GM21529 (cell line): ENCODE measurements around the gene RORC.
"Not testable (repeated sequence)": the region's sequence is repeated elsewhere in the genome, so short reads cannot be mapped to it uniquely, and the experiment has no call there.

Experiments used
- ATAC-seq: cut with Tn5 transposase; IDR thresholded peaks from one replicate; pipeline ENCODE4 v1.9.1; 2021; ENCODE audit not compliant: unreplicated experiment

Gene RORC

GRCh38 chr1:151776665-151777062 is 54.9 kb downstream of the RORC start:
- no peak for ATAC-seq

GRCh38 chr1:151775894-151776664 is 55.5 kb downstream of the RORC start:
- no peak for ATAC-seq

DNA sequence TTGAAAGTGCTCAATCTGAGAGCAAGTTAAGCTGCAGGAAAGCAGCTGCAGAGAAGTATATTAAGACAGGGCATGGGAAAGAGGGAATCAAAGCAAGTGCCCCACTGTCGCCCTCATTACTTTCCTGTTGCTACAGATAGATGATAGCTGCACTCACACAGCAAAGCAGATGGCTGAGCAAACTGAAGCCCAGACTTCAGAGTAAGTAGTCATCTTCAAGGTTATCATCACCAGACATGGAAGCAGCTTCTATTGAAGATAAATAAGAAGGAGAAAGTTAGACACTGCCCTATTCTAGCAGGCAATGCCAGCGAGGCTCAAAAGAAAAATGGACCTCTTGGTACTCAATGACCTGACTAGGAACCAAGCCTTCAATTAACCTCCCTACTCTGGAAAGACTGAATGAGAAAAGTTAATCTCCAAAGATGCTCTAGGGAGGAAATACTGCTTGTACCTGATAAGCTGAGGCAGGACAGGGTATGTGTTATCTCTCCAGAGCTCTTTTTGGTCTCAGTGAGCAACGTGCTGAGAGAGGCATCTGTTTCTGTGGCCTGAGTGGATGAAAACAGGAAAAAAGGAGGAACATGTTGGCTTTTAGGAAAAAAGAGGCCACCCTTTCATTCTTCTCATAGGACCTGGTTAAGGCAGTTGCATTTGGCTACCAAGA is 57.2 kb downstream of the RORC start:
- no peak for ATAC-seq

- ATAC-seq = no peak
Measured at GRCh38 chr1:151773702-151774101, 57.9 kb downstream of the RORC start.

DNA sequence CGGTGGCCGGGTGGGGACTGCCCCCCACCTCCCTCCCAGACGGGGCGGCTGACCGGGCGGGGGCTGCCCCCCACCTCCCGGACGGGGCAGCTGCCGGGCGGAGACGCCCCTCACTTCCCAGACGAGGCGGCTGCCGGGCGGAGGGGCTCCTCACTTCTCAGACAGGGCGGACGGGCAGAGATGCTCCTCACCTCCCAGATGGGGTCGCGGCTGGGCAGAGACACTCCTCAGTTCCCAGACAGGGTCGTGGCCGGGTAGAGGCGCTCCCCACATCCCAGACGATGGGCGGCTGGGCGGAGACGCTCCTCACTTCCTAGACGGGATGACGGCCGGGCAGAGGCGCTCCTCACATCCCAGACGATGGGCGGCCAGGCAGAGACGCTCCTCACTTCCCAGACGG is 62.3 kb downstream of the RORC start:
- ATAC-seq = not testable (repeated sequence)

DNA sequence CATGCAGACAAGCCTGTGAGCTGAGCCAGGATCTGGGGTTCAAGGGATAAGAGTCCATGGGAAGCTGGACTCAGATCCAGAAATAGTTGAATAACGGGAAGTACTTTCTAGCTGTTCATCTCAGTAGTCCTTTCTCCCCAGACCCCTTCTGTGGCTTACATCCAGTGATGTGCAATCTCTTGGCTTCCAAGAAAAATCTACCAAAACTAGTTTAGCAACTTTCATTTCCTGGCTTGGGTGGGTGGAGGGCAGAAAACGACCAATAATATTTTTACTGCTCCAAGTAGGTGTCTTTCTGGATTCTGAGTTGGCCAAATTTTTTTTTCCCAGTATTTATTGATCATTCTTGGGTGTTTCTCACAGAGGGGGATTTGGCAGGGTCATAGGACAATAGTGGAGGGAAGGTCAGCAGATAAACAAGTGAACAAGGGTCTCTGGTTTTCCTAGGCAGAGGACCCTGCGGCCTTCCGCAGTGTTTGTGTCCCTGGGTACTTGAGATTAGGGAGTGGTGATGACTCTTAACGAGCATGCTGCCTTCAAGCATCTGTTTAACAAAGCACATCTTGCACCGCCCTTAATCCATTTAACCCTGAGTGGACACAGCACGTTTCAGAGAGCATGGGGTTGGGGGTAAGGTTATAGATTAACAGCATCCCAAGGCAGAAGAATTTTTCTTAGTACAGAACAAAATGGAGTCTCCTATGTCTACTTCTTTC is 63.1 kb downstream of the RORC start:
- not testable (repeated sequence) for ATAC-seq

DNA sequence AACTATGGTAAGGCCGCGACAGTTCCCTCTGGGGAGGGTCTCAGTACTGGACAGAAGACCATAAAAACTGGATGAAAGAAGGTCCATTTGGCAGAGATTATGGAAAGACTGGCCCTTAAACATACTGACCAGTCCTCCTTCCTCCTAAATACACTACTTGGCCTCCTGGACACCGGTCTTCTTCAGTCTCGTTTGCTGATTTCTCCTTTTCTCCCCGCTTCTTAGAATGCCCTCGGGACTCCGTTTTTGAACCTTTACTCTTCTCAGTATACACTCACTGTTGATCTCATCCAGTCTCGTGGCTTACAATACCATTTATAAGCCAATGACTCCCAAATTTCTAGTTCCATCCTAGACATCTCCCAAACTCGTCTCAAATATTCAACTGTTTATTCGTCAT is 67.6 kb downstream of the RORC start:
- no peak for ATAC-seq

GRCh38 chr1:151762941-151763921 is 68.4 kb downstream of the RORC start, which contains the start of gene MRPL9:
Gene MRPL9 (minus strand): TSS chr1:151763496. CDS start chr1:151763479, 17 bp downstream.
- ATAC-seq = peak; percentile 95

DNA sequence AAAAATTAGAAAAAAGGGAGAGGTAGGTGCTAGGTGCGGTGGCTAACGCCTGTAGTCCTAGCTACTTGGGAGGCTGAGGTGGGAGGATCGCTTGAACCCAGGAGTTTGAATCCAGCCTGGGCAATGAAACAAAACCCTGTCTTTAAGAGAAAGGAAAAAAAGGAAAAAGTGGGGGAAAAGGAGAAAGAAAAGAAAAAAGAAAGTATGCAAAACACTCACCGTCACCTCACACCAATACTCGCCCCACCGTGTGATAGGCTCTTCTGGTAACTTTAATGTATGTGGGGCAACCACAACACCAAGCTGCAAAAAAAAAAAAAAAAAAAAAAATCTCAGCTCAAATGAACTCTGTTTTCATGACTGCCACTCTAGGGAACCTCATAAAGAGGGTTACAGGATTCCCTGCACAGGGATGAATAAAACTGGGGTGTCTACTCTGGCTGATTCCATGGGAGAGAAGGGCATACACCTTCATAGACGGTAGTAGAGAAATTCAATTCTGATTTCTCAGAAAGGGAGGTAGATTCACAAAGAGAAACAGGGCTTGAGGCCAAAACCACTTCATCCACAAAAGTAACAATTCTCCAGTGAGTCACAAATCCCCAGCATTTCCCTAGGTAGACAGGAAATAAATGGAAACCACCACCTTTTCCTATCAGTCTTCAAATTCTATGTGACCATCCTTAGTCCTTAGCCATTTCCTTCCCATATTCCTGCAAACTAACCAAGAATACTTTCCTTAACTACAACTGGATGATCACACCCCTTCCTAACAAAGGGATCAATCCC is 70.8 kb downstream of the RORC start:
- no peak for ATAC-seq

GRCh38 chr1:151759241-151759640 is 72.4 kb downstream of the RORC start:
- no peak for ATAC-seq

DNA sequence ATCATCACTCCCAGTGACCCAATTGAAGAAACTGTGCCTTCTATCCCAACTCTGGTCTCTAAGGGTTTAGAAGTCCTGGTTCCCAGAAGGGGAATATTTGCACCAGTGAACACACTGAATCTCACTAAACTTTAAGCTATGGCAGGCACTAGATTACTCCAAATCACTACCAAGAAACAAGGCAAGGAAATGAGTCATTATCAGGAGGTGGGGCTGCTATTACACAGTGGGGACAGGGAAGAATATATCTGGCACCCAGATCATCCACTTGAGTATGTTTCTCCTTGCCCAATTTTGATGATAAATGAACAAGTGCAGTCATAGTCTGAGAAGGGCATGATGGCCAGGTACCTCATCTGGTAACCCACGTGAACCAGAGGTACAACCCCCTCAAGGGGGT is 75.3 kb downstream of the RORC start:
- ATAC-seq = no peak
